GM18517 (cell line): ENCODE results near the gene PMCH.
"Not testable (repeated sequence)": the region's sequence is repeated elsewhere in the genome, so short reads cannot be mapped to it uniquely, and the experiment has no call there.

Experiments
- ATAC-seq: cut with Tn5 transposase; IDR thresholded peaks from one replicate; pipeline ENCODE4 v1.9.1; 2021; ENCODE audit warnings: mild to moderate bottlenecking, moderate library complexity; ENCODE audit not compliant: unreplicated experiment

The PMCH gene, protein sequence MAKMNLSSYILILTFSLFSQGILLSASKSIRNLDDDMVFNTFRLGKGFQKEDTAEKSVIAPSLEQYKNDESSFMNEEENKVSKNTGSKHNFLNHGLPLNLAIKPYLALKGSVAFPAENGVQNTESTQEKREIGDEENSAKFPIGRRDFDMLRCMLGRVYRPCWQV

GRCh38 chr12:102197789-102198188 lies at the start of gene PMCH:
TSS of gene PMCH (minus strand) at chr12:102197833. CDS start at chr12:102197770, 63 bp downstream.
- peak; percentile 88 for ATAC-seq

GRCh38 chr12:102240859-102241258 lies 43.2 kb upstream of the PMCH start:
- not testable (repeated sequence) for ATAC-seq

GRCh38 chr12:102234599-102234998 lies 37.0 kb upstream of the PMCH start:
- ATAC-seq = no peak

GRCh38 chr12:102232446-102232845 lies 34.8 kb upstream of the PMCH start:
- no peak for ATAC-seq

DNA sequence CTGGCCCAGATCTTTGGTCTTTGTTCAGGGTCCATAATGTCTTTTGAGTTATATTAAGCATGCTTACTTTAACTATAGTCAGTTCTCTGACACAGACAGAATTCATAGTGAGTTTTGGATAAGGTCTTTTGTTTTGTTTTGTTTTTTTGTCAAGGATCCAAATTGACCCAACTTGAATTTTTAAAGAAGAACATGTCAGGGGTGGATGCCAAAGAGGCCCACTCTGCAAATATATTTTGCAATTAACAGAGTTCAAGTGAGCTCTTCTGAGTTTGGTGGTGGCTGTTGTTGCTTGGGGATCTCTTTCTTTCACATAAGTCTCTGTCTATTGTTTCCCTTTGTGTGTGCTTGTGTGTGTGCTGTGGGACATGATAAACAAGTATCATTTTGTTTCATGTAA lies 34.4 kb upstream of the PMCH start:
- no peak for ATAC-seq

- no peak for ATAC-seq
These were observed 30.3 kb upstream of the PMCH start for GRCh38 chr12:102227954-102228353.

- no peak for ATAC-seq
These were observed 23.1 kb upstream of the PMCH start for GRCh38 chr12:102220736-102221135.

GRCh38 chr12:102215992-102216691 lies 18.5 kb upstream of the PMCH start:
- ATAC-seq = no peak

GRCh38 chr12:102204025-102204424 lies 6.4 kb upstream of the PMCH start:
- ATAC-seq = no peak

DNA sequence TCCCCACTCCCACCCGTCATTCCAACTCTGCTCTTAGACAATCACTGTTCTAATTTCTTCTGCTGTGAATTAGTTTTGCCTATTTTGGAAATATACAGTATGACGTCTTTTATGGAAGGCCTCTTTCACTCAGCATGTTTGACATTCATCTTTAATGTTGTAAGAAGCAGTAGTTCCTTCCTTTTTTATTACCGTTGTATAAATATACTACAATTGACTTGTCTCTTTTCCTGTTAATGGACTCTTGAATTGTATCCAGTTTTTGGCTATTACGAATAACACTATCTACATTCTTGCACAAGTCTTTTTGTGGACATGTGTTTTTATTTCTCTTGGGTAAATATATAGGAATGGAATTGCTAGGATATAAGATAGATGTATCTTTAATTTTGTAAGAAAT lies 4.9 kb upstream of the PMCH start:
- no peak for ATAC-seq

DNA sequence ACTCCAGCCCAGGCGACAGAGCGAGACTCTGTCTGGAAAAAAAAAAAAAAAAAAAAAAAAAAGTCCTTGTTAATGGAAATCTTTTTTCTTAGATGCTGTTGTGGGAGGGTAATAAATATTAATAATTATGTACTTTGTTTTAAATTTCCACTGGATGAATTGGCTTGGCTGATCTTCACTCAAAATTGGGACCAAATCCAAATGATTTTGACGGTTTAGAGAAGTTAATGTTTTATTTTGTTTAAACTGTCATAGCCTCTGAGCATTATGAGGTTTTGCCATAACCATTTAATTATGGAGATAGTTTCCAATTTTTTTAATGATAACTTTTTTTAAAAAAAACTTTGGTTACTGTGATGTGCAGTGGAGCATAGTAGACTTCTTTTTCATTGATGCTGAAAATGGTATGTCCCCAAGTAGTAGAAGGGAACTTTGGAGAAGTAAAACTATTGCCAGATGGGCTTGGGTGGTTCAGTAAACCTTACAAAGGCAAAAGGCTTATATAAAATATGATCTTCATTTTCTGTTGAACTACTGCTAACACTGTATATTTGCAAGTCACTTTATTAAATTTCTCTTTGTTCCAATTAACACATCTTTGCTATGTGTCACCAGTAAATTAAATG lies 3.9 kb upstream of the PMCH start:
- no peak for ATAC-seq

DNA sequence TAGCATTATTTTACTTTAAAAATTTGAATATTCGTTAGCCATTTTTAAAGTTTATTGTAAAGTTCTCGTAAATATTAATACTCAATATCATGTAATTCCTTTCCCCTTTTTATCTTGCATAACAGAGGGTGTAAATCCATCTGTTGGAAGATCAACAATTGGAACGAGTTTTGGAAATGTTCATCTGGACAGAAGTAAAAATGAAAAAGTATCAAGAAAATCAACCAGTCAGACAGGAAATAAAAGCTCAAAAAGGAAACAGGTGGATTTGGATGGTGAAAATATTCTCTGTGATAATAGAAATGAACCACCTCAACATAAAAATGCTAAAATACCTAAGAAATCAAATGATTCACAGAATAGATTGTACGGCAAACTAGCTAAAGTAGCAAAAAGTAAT lies 1.8 kb downstream of the PMCH start:
- no peak for ATAC-seq

- ATAC-seq = no peak
These were observed 15.0 kb downstream of the PMCH start for GRCh38 chr12:102182635-102183034.

DNA sequence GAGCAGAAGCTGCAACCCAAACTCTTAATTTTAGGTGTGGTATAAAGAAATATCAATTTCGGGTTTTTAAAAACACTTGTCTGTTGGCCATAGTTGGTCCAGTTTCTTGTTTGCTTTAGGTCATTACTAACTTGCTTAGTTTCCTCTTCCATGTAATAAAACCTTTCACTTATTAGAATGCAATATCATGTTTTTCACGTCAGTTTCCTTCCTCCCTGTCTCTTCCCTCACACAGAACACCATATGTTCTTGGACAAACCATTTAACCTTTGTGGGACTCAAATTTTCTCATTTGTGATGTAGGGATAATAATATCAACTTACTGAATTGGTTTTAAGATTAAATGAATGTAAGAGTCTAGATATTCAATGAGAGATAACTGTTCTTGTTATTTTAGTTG lies 22.9 kb downstream of the PMCH start:
- ATAC-seq = no peak

DNA sequence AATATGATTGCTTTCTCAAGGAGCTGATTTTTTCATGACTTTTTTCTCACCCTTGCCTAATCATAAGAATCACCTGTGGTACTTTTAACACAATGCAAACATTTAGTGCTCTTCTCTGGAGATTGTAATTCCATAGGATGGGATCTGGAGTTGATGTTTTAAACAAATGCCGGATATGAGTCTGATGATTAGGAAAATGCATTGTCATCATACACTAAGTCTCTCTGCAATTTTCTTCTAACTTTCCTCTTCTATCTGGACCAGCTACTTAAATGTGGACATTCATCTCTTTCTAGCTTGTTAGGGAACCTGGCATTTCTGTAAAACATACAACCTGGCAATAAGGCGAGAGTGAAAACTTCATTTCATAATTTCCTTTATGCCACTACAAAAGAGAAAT lies 23.5 kb downstream of the PMCH start:
- ATAC-seq = no peak

GRCh38 chr12:102172436-102172835 lies 25.2 kb downstream of the PMCH start:
- ATAC-seq = no peak

DNA sequence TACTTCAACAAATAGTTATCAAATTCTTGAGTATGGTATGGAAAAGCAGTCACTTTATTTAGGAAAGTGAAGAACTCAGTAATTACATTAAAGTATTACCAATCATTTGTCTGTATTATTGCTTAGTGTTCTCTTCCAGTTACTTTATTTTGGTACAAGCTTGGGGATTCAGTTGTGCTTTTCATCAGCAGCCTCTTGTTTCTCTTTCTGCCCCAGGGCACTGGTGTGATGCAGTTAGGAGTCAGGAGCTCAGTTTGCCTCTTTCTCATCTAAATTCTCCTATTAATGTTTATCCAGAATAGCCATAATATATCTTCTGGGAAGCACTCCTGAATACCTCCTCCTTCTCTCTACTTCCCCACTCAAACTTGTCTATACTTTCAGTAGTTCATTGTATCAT lies 25.7 kb downstream of the PMCH start:
- ATAC-seq = no peak

DNA sequence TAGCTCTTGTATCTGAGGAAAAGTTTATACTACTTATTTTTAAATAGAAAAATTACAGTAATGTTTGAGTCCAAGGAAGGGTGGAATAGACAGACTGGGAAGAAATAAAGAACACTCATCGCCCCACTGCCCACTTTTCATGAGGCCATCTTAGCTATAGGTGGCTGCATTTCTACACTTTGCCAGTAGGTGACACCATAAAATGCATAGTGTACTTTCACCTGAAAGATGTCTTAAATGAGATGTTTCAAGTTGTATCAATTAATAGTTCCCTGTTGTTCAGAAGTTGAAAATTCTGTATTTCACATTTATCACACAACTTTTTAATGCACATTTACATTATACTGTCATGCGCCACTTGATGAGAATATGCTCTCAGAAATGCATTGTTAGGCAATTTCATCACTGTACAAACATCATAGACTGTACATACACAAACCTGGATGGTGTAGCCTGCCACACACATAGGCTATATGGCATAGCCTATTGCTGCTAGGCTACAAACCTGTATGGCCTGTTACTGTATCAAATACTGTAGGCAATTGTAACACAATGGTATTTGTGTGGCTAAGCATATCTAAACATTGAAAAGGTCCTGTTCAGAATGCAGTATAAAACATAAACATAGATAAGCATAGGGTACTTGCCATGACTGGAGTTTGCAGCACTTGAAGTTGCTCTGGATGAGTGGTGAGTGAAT lies 27.6 kb downstream of the PMCH start:
- ATAC-seq = no peak

GRCh38 chr12:102167821-102168604 lies 29.6 kb downstream of the PMCH start:
- ATAC-seq = peak; percentile 67

DNA sequence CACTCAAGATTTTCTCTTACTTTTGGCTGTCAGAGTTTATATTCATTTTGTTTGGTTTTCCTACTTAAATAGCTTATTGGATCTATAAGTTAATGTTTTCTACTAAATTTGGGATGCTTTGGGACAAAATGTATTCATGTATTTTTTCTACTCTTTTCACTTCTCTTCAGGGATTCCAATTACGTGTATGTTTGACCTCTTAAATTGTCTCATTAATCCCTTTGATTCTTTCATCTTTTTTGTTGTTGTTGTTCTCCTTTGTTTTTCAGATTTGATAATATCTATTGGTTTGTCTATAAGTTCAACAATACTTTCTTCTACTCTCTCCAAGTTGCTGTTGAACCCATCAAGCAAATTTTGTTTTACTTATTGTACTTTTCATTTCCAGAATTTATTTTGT lies 34.2 kb downstream of the PMCH start:
- ATAC-seq = no peak

DNA sequence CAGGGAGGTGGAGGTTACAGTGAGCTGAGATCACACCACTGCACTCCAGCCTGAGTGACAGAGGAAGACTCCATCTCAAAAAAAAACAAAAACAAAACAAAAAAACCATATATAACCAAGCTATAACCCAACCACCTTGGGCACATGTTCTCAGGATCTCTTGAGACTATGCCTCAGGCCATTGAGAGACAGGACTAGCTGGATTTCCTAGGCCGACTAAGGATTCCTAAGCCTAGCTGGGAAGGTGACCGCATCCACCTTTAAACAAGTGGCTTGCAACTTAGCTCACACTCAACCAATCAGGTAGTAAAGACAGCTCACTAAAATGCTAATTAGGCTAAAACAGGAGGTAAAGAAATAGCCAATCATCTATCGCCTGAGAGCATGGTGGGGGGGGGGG lies 42.4 kb downstream of the PMCH start:
- ATAC-seq = not testable (repeated sequence)
